ENCODE data around the gene CIAO2A.

- no peak for TF ChIP-seq POLR2A (IDR thresholded peaks at IDR 0.05)
- no peak for TF ChIP-seq CTCF (IDR thresholded peaks at IDR 0.05)
These were observed 13.7 kb upstream of the CIAO2A start for GRCh38 chr15:64107337-64107736.
